Panc1 (cell line): Measurements from ENCODE around the gene PTBP3. TPM values are rescaled to one million over a fixed set of nuclear protein-coding genes. Genes with fewer than 3 reads are reported as not detected.

Experiments used
- ATAC-seq: fragments of 200-7000 bp; cut with Tn5 transposase; 2 replicates; pipeline ENCODE4 v1.9.1; 2020; ENCODE audit warnings: mild to moderate bottlenecking, moderate library complexity
- BruUV-seq: library from RNA; stranded (reverse); fragments of 400-500 nt; replicated peaks from 2 replicates; lab custom pipeline; 2021; lab: Mats Ljungman, UMichigan
- CTCF ChIA-PET: fragments of 300-600 bp; sonication (Branson Sonifier 250); formaldehyde crosslinking; loops from one replicate; lab custom pipeline; 2022; ENCODE audit warnings: antibody characterized with exemption; lab: Charles Lee
- POLR2A ChIA-PET: fragments of 300-600 bp; sonication (Branson Sonifier 250); formaldehyde crosslinking; loops from one replicate; lab custom pipeline; 2022; ENCODE audit warnings: antibody characterized with exemption; lab: Charles Lee
- DNase-seq: peaks from one replicate; pipeline ENCODE4 v3.0.0-alpha.2; 2010; ENCODE audit warnings: low read depth, low spot score
- H3K27ac ChIP-seq: 2 replicates; pipeline ENCODE4 v1.5.1; 2011; ENCODE audit warnings: mild to moderate bottlenecking, low read length, inconsistent platforms
- H3K27me3 ChIP-seq: fragments of 200-500 bp; sonication (Bioruptor generic); 2 replicates; pipeline ENCODE4 v1.6.0; 2014; ENCODE audit warnings: low read length, inconsistent platforms; ENCODE audit not compliant: control insufficient read depth, insufficient read depth
- H3K36me3 ChIP-seq: fragments of 200-500 bp; sonication (Bioruptor generic); 2 replicates; pipeline ENCODE4 v1.5.1; 2014; ENCODE audit warnings: inconsistent platforms, mild to moderate bottlenecking, low read length, moderate library complexity; ENCODE audit not compliant: control insufficient read depth, insufficient read depth
- H3K4me1 ChIP-seq: 2 replicates; pipeline ENCODE4 v1.5.1; 2011; ENCODE audit warnings: inconsistent platforms, mild to moderate bottlenecking, low read length, moderate library complexity; ENCODE audit not compliant: control insufficient read depth, insufficient read depth
- H3K4me3 ChIP-seq, 2 experiments: 2 replicates each; pipeline ENCODE4 v1.5.1; 2011 to 2012; ENCODE audit warnings: low read depth in 2 of 2, low read length in 2 of 2, mild to moderate bottlenecking in 2 of 2, inconsistent platforms in 1 of 2, moderate library complexity in 1 of 2
- H3K9me3 ChIP-seq: fragments of 200-500 bp; sonication (Bioruptor generic); 2 replicates; pipeline ENCODE4 v1.5.1; 2014; ENCODE audit warnings: low read depth, mild to moderate bottlenecking, inconsistent platforms, low read length, moderate library complexity; ENCODE audit not compliant: control insufficient read depth, insufficient read depth
- POLR2AphosphoS5 ChIP-seq: IDR thresholded peaks from 2 replicates; pipeline ENCODE4 v1.6.1; 2012; ENCODE audit warnings: mild to moderate bottlenecking, low read depth, low read length, moderate library complexity
- REST ChIP-seq, 2 experiments: IDR thresholded peaks; 2 replicates each; pipeline ENCODE4 v1.6.1; 2011 to 2012; ENCODE audit warnings: low read depth in 2 of 2, control low read depth in 1 of 2, low read length in 1 of 2, mild to moderate bottlenecking in 1 of 2, moderate library complexity in 1 of 2; ENCODE audit not compliant: insufficient read depth in 1 of 2
- SIN3A ChIP-seq: IDR thresholded peaks from 2 replicates; pipeline ENCODE4 v1.6.1; 2012; ENCODE audit warnings: low read depth, mild to moderate bottlenecking, low read length, moderate library complexity, borderline replicate concordance; ENCODE audit not compliant: insufficient read depth
- TCF7L2 ChIP-seq: IDR thresholded peaks from 2 replicates; pipeline ENCODE4 v1.6.1; 2011; ENCODE audit warnings: mild to moderate bottlenecking, low read depth, low read length, inconsistent platforms
- in situ Hi-C: cut with HindIII; loops from 2 replicates; pipeline ENCODE4 v1.10.0; 2016; ENCODE audit warnings: low sequenced_read_pairs, low pct_unique_long_range_greater_than_20kb
- intact Hi-C: fragments of 100-400 bp; cut with micrococcal nuclease; formaldehyde crosslinking; loops from one replicate; pipeline ENCODE4 v1.10.0; 2022; ENCODE audit not compliant: unreplicated experiment
- total RNA-seq: library from RNA; stranded (reverse); gene quantifications from one replicate; pipeline ENCODE4 v1.2.1, GENCODE V29; 2021; ENCODE audit not compliant: unreplicated experiment
- TF ChIP-seq, protein P1 (sequence below): fragments of 450-650 bp; IDR thresholded peaks from 2 replicates; pipeline ENCODE4 v1.5.1; 2017; ENCODE audit warnings: mild to moderate bottlenecking

PTBP3 gene
- total RNA-seq, 1 experiment from 2014 or later: 82.5 TPM

- in situ Hi-C loops (no loop called here), intact Hi-C loops (no loop called here)
- H3K4me1 ChIP-seq: peaks cover 16% of the 10 kb centered on the region
- ChIA-PET POLR2A (no interaction called here), CTCF (no interaction called here)
- H3K36me3 ChIP-seq: no peaks in the 10 kb centered on the region; the same call in 1 of the 2 replicates
- BruUV-seq: no TSS peak
- H3K4me3 ChIP-seq: no peak overlapping the region
- no peaks in the 10 kb centered on the region for H3K27me3 ChIP-seq
- TF ChIP-seq TCF7L2 (no peak), REST (IDR thresholded peaks at IDR 0.05; ENCODE audit: insufficient read depth in 1 of 2, low read depth in 2 of 2, low read length in 1 of 2) (no peak), POLR2AphosphoS5 (no peak)
- TF ChIP-seq, protein P1, sequence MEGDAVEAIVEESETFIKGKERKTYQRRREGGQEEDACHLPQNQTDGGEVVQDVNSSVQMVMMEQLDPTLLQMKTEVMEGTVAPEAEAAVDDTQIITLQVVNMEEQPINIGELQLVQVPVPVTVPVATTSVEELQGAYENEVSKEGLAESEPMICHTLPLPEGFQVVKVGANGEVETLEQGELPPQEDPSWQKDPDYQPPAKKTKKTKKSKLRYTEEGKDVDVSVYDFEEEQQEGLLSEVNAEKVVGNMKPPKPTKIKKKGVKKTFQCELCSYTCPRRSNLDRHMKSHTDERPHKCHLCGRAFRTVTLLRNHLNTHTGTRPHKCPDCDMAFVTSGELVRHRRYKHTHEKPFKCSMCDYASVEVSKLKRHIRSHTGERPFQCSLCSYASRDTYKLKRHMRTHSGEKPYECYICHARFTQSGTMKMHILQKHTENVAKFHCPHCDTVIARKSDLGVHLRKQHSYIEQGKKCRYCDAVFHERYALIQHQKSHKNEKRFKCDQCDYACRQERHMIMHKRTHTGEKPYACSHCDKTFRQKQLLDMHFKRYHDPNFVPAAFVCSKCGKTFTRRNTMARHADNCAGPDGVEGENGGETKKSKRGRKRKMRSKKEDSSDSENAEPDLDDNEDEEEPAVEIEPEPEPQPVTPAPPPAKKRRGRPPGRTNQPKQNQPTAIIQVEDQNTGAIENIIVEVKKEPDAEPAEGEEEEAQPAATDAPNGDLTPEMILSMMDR: no peak
- ATAC-seq (no peak), DNase-seq (no peak)
- H3K9me3 ChIP-seq: no peaks in the 10 kb centered on the region
- no peak overlapping the region for H3K27ac ChIP-seq
These were observed 4.9 kb downstream of the PTBP3 start for GRCh38 chr9:112328545-112328944.

DNA sequence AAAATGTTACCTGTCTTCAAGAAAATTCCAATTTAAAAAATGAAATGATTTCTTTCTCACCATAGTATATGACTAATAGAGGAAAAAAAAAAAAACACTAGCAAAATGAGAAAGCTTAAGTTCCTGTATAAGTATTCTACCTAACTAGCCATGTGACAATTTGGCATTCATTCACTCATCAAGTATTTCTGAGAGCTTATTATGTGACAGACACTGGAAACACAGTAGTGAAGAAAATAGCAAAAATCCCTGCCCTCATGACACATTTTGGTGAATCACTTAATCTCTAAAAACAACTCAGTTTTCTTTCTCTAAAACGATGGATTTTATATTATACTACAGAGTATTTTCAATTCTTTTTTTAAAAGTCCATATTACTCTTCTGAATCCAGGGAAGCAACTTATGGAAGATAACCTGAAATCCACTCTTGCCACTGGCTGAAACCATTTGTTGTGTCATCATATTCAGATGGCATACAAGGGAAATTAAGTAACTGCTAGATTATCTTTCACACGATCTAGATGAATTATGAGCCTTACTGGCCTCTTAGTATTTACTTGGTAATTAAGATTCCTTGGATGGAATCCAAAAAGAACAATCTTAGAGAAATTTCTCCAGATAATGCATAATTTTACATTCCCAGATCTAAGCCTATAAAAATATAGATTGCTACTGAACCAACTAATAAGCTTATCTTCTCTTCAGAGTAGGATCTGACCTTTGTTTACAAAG, 5.5 kb downstream of the PTBP3 start:
- POLR2A ChIA-PET: no interaction called here
- H3K27me3 ChIP-seq: no peaks in the 10 kb centered on the region
- no peaks in the 10 kb centered on the region for H3K9me3 ChIP-seq
- no peaks in the 10 kb centered on the region; the same call in 1 of the 2 replicates for H3K36me3 ChIP-seq
- DNase-seq: no peak
- no peak for ATAC-seq
- BruUV-seq: no TSS peak
- TF ChIP-seq REST (IDR thresholded peaks at IDR 0.05; ENCODE audit: insufficient read depth in 1 of 2, low read depth in 2 of 2, low read length in 1 of 2) (no peak), SIN3A (no peak)
- CTCF ChIA-PET: no interaction called here
- H3K27ac ChIP-seq: peak overlapping the region; percentile 17; the same call in 1 of the 2 replicates
- H3K4me3 ChIP-seq: no peak overlapping the region
- peaks cover 16% of the 10 kb centered on the region for H3K4me1 ChIP-seq
- in situ Hi-C loops: no loop called here
- intact Hi-C loops: no loop called here
